Lower leg skin (tissue), 4 donors: ENCODE measurements around the gene TCHP. TPM values are rescaled to one million over a fixed set of nuclear protein-coding genes. Genes with fewer than 3 reads are reported as not detected.

ENCODE experiments used
- DNase-seq, 2 donors: peaks; one replicate each; pipeline ENCODE4 v3.0.0-alpha.2; 2019; ENCODE audit warnings: low spot score in 2 of 2
- H3K4me3 ChIP-seq: fragments of 200-600 bp; sonication (generic); 2 replicates; pipeline ENCODE4 v1.5.1; 2017; ENCODE audit warnings: mild to moderate bottlenecking, low read depth; ENCODE audit not compliant: poor library complexity, severe bottlenecking
- POLR2A ChIP-seq, 2 donors: fragments of 450-650 bp; IDR thresholded peaks; one replicate each; pipeline ENCODE4 v1.6.1; 2016 to 2017; ENCODE audit warnings: antibody characterized with exemption in 2 of 2, mild to moderate bottlenecking in 1 of 2, moderate library complexity in 1 of 2
- WGBS, 2 donors: methylation state at CpG; one replicate each; pipeline ENCODE4 v1.1.5; 2018; 5-methylcytosine and 5-hydroxymethylcytosine counted together
- intact Hi-C: fragments of 100-400 bp; cut with DNase I; formaldehyde crosslinking; loops from one replicate; pipeline ENCODE4 v1.15.0; 2023; ENCODE audit warnings: low total_unique reads
- total RNA-seq, 4 donors: library from RNA; depleted of rRNA; stranded (reverse); fragments of >200 nt; gene quantifications; one replicate each; pipeline ENCODE4 v1.1.0, GENCODE V29; 2016
- TF ChIP-seq, protein P1 (sequence below), 3 donors: fragments of 450-650 bp; IDR thresholded peaks; one replicate each; pipeline ENCODE4 v1.5.1; 2016; ENCODE audit warnings: antibody characterized with exemption in 3 of 3, mild to moderate bottlenecking in 3 of 3, moderate library complexity in 2 of 3

The TCHP gene
- total RNA-seq, 4 donors from 2014 or later: 28.3 to 61.5 (median 36.3) TPM

DNA sequence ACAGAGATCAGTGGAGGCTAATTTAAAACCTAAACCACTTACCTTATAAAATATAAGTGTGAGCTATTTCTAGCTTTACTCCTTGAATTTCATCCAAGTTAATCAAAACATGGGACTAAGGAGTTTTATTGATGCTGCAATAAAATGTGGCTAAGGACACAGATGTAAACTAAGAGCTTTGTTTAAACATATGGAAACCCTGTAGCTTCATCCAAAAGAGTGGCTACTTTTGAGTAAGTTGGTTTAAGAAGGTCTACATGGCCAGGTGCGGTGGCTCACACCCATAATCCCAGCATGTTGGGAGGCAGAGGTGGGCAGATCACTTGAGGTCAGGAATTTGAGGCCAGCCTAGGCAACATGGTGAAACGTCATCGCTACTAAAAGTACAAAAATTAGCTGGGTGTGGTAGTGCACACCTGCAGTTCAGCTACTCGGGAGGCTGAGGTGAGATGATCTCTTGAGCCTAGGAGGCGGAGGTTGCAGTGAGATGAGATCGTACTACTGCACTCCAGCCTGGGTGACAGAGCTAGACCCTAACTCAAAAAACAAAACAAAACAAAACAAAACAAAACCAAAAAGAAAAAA, 40.4 kb downstream of the TCHP start:
- no peak overlapping the region for H3K4me3 ChIP-seq
- no peak for TF ChIP-seq POLR2A (IDR thresholded peaks at IDR 0.05)
- TF ChIP-seq, protein P1, sequence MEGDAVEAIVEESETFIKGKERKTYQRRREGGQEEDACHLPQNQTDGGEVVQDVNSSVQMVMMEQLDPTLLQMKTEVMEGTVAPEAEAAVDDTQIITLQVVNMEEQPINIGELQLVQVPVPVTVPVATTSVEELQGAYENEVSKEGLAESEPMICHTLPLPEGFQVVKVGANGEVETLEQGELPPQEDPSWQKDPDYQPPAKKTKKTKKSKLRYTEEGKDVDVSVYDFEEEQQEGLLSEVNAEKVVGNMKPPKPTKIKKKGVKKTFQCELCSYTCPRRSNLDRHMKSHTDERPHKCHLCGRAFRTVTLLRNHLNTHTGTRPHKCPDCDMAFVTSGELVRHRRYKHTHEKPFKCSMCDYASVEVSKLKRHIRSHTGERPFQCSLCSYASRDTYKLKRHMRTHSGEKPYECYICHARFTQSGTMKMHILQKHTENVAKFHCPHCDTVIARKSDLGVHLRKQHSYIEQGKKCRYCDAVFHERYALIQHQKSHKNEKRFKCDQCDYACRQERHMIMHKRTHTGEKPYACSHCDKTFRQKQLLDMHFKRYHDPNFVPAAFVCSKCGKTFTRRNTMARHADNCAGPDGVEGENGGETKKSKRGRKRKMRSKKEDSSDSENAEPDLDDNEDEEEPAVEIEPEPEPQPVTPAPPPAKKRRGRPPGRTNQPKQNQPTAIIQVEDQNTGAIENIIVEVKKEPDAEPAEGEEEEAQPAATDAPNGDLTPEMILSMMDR (IDR thresholded peaks at IDR 0.05): no peak
- no peak for DNase-seq
- WGBS, 2 donors: 71 to 73% methylated on average over 6 of the region's 6 CpGs
- intact Hi-C loops: no loop called here

DNA sequence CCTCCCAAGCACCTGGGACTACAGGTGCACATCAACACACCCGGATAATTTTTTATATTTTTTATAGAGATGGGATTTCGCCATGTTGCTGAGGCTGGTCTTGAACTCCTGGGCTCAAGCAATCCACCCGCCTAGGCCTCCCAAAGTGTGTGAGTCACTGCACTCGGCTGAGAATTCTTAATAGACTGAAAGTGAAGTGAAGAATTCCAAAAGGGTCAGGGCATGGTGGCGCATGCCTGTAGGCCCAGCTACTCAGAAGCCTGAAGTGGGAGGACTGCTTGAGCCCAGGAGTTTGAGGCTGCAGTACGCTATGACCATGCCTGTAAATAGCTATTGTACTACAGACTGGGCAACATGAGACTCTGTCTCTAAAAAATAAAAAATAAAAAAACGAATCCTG, 43.7 kb downstream of the TCHP start:
- whole genome bisulfite sequencing, 2 donors: 87 to 89% methylated on average over 7 of the region's 7 CpGs
- intact Hi-C loops: no loop called here
- no peak for DNase-seq
- H3K4me3 ChIP-seq: no peak overlapping the region
- TF ChIP-seq POLR2A (IDR thresholded peaks at IDR 0.05): no peak
- TF ChIP-seq, protein P1 (IDR thresholded peaks at IDR 0.05): no peak

DNA sequence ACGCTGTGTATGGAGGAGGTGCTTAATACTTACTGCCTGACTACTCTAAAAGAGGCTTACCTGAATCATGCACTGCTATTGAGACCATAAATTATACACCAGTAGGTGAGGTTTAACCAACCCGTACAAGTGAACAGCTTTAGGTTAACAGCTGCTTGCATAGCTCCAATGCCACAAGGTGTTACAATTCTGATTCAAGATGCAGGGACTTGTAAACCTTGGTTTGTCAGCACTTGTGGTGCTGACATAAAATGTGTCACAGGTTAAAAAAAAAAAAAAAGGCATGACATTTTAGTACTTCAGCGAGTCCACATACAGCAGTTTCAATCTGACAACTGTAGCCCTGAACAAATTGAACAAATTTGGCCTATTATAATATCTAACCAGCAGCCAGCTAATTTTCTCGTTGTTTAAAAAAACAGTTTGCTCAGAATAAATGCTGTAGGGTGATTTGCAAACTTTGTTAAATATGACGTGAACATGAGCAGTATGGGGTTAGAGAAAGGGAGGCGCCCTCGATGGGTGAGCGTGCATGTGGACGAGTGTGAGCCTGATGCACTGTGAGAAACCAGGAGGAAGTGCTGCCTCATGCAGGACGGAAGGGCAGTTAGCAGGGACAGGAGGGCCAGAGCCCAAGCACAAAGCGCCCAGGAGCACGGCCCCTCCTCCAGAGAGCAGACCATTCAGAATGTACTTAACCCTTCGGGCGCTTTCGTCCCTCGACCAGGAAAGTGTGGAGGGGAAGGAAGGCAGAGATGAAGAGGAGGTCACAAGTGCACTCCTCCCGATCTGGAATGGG, 44.7 kb downstream of the TCHP start:
- TF ChIP-seq POLR2A (IDR thresholded peaks at IDR 0.05): no peak
- TF ChIP-seq, protein P1 (IDR thresholded peaks at IDR 0.05): no peak
- no peak overlapping the region for H3K4me3 ChIP-seq
- WGBS, 2 donors: 63 to 65% methylated on average over 17 of the region's 17 CpGs
- intact Hi-C loops: no loop called here
- DNase-seq: no peak

DNA sequence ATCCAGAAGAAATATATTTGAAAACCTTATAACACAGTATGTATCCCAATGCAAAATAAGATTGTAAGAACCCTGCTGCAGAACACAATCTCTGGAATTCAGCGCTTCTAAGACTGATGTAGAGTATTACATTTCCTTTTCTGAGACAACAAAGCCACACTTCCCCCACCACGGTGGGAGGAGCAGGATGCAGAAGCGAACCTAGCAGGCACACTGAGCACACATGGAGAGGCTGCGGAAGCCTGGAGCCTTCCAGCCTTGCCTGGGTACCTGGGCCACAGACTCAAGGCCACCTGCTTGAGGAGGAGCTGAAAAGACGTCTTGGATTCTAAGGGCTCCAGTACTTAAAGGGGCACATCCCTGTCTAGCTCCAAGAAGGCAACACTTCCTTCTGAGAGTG, 46.4 kb downstream of the TCHP start:
- no peak for DNase-seq
- no peak overlapping the region for H3K4me3 ChIP-seq
- WGBS, 2 donors: 52 to 57% methylated on average over 5 of the region's 5 CpGs
- intact Hi-C loops: no loop called here
- TF ChIP-seq, protein P1 (IDR thresholded peaks at IDR 0.05): no peak
- TF ChIP-seq POLR2A (IDR thresholded peaks at IDR 0.05): no peak

DNA sequence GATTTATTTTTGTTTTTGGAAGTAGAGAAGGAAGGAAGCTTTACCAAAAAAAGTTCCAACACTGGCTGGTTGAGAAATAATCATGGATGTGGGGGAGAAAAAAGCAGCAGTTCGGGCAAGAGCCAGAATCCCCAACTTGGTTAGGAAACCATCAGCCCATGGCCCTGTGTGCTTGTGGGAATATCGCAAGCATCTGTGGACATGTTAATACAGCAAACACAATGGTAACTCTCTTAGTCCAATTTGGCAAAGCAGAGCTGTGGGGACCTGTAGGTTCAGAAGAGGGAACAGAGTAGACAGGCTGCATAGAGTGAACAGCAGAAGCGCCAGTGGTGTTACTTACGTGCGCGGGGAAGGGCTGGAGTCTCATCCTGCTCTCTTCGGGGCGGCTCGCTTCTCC, 46.8 kb downstream of the TCHP start:
- intact Hi-C loops: no loop called here
- 90 to 92% methylated on average over 9 of the region's 9 CpGs for WGBS, 2 donors
- TF ChIP-seq POLR2A (IDR thresholded peaks at IDR 0.05): no peak
- TF ChIP-seq, protein P1 (IDR thresholded peaks at IDR 0.05): no peak
- H3K4me3 ChIP-seq: no peak overlapping the region
- DNase-seq: no peak
